NCI-H526 treated with DMSO at 0.1 percent for 48 hours (cell line): ENCODE results near the gene EIF4G3.
"Not testable (repeated sequence)": the region's sequence is repeated elsewhere in the genome, so short reads cannot be mapped to it uniquely, and the experiment has no call there.

ENCODE experiments used
- DNase-seq: peaks from one replicate; lab custom pipeline; 2025; lab: John Stamatoyannopoulos, UW

Gene EIF4G3

GRCh38 chr1:20875198-20875973 lies 301.3 kb downstream of the EIF4G3 start:
- no peak for DNase-seq

GRCh38 chr1:20873311-20873710 lies 303.4 kb downstream of the EIF4G3 start:
- no peak for DNase-seq

- DNase-seq = no peak
These were observed 305.3 kb downstream of the EIF4G3 start for GRCh38 chr1:20871419-20871818.

GRCh38 chr1:20870718-20871117 lies 306.0 kb downstream of the EIF4G3 start:
- DNase-seq = no peak

GRCh38 chr1:20868263-20868662 lies 308.4 kb downstream of the EIF4G3 start:
- no peak for DNase-seq

- no peak for DNase-seq
These were observed 308.9 kb downstream of the EIF4G3 start for GRCh38 chr1:20867847-20868246.

GRCh38 chr1:20867062-20867461 lies 309.6 kb downstream of the EIF4G3 start:
- DNase-seq = no peak

- no peak for DNase-seq
These were observed 311.7 kb downstream of the EIF4G3 start for GRCh38 chr1:20865001-20865400.

GRCh38 chr1:20854529-20854928 lies 322.2 kb downstream of the EIF4G3 start:
- no peak for DNase-seq

GRCh38 chr1:20851791-20852190 lies 324.9 kb downstream of the EIF4G3 start:
- not testable (repeated sequence) for DNase-seq

GRCh38 chr1:20850021-20850420 lies 326.7 kb downstream of the EIF4G3 start:
- no peak for DNase-seq

GRCh38 chr1:20849100-20849499 lies 327.6 kb downstream of the EIF4G3 start:
- DNase-seq = no peak

GRCh38 chr1:20848162-20848561 lies 328.5 kb downstream of the EIF4G3 start:
- no peak for DNase-seq

- DNase-seq = no peak
These were observed 329.1 kb downstream of the EIF4G3 start for GRCh38 chr1:20847611-20848080.

- DNase-seq = no peak
These were observed 330.0 kb downstream of the EIF4G3 start for GRCh38 chr1:20846461-20847374.

GRCh38 chr1:20840731-20841130 lies 336.0 kb downstream of the EIF4G3 start:
- DNase-seq = no peak

GRCh38 chr1:20837554-20838192 lies 339.0 kb downstream of the EIF4G3 start:
- no peak for DNase-seq

GRCh38 chr1:20836230-20836629 lies 340.5 kb downstream of the EIF4G3 start:
- no peak for DNase-seq

GRCh38 chr1:20834780-20835179 lies 341.9 kb downstream of the EIF4G3 start:
- no peak for DNase-seq

- no peak for DNase-seq
These were observed 342.5 kb downstream of the EIF4G3 start for GRCh38 chr1:20834192-20834591.

GRCh38 chr1:20830378-20830777 lies 346.3 kb downstream of the EIF4G3 start:
- no peak for DNase-seq

- DNase-seq = no peak
These were observed 346.8 kb downstream of the EIF4G3 start for GRCh38 chr1:20829946-20830345.
